Eye (tissue), 1 donor: ENCODE measurements around the gene LRRC8C.

ENCODE experiments used
- DNase-seq: peaks from one replicate; pipeline ENCODE4 v3.0.0-alpha.2; 2015

LRRC8C gene

DNA sequence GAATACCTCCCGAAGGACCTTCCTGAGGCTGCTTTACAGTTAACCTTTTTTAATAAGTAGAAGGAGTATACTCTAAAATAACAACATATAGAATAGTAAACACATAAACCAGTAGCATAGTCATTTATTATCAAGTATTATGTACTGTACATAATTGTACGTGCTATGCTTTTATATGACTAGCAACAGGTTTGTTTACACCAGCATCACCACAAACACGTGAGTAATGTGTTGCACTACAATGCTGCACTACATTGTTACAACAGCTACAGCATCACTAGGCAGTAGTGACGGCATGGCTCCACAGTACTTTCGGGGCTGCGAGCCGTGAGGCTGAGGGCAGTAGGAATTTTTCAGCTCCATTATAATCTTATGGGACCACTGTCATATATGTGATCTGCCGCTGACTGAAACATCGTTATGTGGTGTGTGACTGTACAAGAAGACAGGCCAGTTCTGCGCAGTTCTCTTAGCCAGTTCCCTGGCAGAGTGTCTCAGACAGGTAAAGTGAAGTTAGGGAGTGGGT lies 105.1 kb downstream of the LRRC8C start:
- DNase-seq, result no peak

DNA sequence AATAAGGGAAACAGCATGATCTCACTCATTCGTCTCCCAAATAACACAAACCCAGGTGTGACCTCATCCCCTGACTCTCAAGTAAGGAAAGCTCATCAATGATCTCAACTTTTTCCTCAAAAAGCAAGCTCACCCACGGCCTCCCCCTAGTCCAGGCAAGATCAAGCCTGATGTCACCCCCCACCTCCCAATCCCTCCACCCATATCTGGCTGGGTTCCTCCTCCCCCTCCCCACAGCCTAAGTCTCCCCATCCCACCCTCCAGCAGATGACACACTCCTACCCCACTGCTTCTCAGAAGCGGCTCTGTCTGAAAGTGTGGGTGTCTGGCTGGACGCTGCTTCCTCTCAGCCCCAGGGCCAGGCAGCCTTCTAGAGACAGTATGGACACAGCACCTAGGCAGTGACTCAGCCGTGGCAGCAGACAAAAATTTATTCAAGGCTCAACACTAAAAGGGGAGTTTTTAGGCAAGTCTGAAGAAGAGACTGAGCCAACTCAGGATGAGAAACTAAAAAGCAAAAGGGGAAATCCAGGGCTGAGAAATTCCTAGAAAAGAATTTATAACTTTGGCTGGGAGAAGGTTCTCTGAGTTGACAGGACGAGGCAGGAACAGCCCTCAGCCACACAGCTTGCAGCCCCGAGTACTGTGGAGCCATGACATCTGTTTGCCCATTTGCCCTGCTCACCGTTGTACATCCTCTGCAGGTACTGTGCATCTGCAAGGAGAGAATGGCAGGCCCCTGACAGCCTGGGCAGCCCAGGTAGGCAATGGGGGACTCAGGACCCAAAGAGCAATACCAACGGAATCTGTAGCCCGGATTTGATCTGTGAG lies 106.3 kb downstream of the LRRC8C start:
- DNase-seq, result no peak

DNA sequence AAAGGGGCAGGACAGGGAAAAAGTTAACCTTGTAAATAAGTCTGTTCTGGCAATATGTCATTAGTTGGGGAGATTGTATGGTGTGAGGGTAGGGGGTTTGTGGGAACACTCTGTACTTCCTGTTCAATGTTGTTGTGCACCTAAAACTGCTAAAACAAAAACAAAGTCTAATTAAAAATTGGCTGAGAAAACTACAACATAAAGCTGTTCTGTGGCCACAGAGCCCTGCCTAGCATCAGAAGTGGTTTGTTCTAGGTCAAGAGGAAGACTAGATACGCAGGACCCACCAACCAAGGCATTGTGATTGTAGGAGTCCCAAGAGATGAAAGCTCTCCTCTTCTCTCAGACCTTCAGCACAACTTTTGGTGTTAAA lies 106.9 kb downstream of the LRRC8C start:
- DNase-seq, result no peak

DNA sequence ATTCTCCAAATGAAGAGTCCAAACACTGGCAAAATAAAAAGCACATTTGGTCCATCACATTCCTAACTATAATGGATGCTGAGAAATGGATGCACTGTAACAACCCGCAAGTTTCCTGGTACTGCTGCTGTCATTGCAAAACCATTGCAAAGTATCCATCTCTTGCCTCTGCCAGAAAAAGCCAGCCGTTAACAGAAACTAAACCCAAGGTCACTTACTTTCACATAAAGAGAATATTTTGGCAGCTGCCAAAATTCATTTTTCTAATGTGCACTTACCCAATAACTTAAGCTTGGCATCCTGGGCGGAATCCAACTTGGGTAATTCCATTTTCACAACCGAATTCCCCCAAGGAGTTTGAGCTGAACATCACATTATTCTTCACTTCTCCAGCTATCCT lies 110.9 kb downstream of the LRRC8C start:
- no peak for DNase-seq

DNA sequence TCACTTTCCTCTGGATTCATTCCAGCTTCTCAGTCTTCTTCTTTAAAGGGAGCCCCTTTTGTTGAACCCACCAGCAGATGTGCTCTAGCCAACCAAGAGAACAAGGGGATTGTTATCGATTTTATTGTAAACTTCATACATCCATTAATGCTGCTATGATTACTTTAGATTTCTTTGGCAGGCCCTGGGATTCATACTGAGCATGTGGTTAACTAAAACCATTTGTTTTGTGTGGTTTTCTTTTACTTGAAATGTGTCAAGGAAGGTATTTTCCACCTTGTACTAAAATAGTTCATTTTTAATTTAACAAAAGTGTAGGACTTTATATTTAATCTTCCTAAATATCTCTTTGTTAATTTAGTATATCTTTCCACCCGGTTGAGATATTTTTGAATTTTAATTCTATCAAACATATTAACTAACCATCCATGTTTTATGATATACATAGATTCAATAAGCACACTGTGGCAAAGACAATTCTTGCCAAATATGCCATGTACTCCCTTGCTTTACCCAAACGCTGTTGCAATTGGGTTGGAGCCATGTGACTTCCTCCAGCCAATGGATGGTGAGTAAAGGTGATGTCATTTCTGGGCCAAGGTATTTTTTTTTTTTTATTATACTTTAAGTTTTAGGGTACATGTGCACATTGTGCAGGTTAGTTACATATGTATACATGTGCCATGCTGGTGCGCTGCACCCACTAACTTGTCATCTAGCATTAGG lies 113.7 kb downstream of the LRRC8C start:
- no peak for DNase-seq

DNA sequence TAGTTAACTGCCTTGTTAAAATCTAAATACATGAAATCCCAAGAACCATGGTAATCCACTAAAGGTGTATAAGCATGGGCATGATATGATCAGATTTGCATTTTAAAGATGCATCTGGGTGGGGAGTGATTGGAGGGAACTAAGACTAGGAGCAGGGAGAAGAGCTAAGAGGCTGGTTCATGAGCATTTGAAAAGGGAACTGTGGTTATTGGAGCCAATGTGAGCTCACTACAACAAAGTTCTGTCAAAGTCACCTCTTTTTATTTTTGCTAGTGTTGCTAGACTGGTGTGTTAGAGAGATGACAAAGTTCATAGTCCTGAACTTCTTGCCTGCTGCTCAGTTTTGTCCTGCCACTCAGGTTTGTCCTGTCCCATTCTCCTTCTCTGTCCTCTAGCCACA lies 120.8 kb downstream of the LRRC8C start:
- DNase-seq, result no peak

DNA sequence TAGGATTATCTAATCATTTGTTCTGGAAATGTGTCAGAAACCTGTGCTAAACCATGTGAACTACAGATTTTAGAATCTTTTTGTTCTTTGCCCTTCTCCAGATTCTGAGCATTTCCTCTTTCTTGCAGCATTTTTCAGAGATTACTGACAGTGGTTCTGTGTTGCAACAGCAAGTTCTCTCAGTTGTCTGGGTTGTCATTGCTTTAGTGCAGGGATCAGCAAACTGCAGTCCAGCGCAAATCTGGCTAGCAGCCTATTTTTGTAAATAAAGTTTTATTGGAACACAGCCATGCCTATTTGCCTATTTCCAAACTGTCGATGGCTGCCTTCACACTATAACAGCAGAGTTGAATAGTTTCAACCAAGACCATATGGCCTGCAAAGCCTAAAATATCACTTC lies 121.6 kb downstream of the LRRC8C start:
- no peak for DNase-seq

DNA sequence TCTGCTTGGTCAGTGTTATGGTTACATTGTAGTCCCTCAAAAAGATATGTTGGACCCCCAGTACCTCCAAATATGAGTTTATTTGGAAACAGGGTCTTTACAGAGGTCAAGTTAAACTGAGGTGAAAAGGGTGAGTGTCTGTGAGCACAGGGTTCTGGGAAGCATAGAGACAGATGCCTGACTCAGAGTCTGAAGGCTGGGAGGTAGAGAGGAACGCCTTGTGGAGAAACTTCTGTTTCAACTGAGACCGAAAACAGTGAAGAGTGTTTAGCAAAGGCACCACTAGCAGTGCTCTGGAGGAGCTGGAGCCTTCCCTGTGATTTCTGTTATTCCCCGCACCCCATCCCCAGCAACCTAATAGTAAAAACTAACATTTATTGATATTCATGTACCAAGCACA lies 122.7 kb downstream of the LRRC8C start:
- DNase-seq, result no peak

DNA sequence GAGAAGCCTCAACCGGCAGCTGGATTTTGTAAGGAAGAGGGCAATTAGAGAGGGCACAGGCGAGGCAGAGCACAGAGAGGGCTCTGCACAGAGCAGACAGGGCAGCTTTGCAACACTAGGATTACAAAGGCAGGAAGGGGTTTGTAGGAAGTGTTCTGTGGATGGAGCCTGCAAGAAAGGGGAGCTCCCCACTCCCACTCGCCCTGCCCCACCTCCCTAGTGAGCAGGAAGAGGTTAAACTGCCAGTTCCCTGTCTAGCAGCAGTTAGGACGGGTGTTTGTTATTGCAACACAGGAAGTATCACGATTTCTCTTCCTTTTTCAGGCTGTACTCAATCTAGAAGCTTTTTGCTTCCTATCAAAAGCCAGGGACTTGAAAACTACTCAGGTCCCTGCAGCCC lies 124.6 kb downstream of the LRRC8C start:
- DNase-seq, result no peak

DNA sequence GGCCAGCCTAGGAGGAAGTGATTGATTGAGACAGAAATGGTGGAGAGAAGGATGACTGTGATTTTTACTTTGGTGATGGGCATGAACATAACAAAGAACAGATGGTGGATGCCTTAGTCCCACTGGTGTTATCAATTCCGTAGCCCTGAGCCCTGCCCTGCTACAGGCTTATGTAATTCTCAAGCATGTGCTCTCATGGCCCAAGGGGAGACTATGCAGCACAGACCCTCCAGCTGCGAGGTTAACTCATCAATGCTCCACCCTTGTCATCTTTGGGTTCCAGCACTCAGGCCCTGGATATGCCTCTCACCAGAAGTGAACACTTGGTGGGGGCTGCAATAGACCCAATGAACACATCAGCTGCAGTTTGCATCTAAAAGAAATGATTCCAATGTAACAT lies 125.2 kb downstream of the LRRC8C start:
- DNase-seq, result peak; percentile 71

DNA sequence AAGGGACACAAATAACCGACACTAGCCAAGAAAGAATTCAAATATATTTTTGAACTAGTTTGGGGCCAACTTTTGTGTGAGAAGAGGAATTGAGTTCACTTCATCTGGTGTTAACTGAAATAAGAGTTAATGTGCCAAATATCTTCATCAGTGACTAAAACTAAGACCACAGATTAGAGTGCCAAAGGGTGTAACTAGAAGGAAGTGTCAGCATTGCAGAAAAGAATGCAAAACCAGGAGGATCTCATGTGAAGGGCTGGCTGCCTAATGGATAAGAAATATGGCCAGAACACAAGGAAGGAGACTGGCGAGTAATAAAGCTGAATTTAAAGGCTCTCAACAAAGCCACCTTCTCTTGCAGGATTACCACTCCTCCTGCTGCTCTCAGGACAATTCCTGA lies 126.1 kb downstream of the LRRC8C start:
- DNase-seq, result no peak

DNA sequence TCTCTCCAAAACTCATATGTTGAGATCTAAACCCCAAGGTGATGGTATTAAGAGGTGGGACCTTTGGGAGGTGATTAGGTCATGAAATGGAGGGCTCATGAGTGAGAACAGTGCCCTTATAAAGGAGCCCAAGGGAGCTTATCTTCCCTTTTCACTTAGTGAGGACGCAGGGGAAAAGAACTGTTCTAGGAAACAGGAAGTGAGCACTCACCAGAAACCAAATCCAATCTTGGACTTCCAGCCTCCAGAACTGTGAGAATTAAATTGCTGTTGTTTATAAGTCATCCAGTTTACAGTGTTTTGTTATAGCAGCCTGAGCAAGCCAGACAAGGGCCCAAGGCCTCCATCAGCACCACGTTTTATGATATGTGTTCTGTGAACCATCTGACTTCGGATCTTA lies 127.6 kb downstream of the LRRC8C start:
- DNase-seq, result no peak

DNA sequence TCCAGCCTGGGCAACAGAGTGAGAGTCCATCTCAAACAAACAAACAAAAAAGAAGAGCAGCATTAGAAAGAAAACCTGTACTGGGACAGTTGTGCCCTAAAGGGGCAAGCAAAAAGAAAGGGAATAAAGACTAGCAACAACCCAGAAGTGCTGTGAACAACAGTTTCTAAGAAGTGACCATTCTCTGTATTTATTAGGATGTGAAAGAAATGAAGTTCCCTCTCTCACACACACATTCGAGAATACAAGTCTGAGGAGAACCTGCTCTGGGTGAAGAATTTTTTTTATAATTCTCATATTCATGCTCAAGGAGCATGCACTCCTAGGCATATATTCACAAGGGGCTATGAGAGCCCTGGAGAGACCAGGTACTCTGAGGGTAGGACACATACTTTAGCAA lies 128.4 kb downstream of the LRRC8C start:
- no peak for DNase-seq

DNA sequence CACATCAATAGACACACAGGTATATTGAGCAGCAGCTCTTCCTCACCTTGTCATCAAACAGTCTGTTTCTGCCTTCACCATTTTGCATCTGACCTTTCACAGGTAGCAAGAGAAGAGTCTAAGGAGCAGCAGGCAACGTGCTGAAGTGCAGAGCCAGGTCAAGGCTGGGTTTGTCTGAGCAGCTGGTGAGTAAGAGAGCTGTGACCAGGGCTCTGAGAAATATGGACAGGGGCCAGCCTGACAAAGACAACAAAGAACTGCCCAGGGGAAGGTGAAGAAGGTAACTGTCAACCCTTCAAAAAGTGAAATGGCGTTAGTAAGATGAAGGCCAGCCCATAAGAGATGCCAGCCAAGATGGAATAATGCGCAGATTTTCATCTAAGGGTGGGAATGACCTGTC lies 129.0 kb downstream of the LRRC8C start:
- no peak for DNase-seq

DNA sequence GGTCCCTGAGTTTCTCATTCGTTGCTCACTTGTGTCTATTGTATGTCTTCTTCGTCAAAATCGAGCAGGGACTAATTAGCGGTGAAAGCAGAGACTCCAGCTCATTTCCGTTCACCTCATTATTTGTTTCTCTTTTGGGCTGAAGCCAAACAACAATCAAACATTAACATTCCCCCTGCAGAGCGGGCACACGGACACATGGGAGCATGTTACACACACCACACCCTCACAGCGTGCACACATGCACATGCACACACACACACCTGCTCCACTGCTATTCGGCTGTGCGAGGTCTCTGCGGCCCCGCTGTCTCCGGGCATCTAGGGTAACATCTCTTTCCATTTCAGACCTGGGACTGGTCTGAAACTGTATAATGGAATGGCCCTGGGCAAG lies 129.5 kb downstream of the LRRC8C start:
- DNase-seq, result peak; percentile 70

DNA sequence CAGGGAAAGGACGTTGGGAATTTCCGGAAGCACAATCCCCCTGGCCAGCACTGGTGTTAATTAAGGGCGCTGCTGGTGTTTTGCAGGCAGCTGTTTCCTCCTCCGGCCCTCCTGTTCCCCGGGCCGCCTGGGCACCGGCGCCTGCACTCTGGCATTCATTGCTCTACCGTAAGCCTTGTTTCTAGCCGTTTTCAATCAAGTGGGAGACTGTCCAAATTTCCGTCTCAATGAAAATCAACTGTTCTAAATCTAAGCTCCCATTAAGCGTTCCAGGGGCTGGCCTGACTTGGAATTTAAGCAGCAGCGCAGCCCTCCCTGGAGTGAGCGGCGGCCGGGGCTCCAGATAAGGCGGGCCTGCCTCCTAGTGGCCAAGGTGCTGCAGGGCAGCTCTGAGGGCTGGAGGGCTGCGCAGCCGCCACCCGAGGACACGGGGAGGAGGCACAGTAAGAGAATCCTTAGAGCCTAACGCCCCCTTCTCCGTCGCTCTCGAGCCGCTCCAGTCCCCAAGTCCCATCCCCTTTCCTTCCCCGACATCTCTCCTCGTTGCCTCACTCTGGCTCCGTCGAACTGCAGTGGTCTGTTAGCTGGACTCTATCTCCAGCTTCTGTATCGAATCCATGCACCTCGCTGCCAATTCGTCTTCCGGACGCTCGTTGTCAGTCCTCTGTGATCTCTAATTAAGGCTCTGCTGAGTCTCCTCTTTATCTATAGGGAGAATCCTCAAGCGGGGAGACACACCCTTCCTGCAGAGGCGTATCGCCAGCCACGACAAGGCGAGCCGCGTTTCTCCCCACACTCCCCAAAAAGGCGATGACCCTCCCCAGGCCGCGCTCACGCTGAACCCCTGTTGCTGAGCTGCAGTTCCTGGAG lies 130.1 kb downstream of the LRRC8C start:
- DNase-seq, result peak; percentile 95

DNA sequence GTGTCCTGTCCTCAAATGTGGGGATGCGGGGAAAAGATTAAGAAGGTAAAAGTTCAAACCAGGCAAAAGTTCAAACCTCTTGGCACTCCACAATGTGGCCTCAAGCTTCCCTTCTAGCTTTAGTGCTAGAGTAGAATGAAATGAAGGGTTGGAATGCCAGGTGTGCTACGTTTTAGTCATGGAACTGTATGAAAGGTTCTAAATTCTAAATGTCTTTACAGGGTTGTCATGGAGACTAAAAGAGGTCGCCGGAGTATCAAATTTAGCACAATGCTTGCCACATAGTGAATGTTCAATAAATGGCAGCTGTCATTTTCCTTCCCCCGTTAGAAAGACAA lies 130.7 kb downstream of the LRRC8C start:
- DNase-seq, result no peak

DNA sequence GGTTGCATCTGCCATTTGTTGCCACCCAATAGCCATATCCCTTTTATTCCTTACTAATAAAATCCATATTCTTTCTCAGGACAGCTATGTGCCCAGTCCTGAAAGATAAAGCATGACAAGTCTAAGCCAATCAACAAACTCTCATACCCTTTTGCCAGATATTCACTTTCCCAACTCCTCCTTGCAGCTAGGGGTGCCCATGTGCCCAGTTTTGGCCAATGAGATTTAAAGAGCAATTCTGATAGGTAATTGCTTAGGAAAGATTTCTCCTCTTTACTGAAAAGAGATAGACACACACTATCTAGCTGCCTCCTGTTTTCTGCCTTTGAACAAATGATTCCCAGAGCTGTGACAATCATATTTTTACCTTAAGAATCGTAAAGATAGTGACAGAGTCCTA lies 132.9 kb downstream of the LRRC8C start:
- DNase-seq, result no peak

DNA sequence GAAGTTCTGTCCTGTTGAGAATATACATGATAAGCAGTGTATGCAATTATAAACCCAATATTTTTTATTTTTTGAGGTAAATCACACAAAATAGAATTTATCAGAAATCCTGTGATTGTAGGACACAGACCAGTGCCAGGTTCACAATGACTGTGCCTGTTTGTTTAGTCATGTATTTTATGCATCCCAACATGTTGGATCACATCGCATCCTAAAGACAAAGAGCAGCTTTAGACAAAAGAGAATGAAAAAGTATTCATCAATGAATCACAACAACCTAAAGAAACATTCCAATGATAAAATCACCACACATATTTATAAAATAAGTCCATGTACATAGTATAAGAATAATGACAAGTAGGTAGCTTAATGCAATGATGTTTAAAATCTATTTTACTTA lies 134.7 kb downstream of the LRRC8C start:
- DNase-seq, result no peak
